Left kidney (tissue), 2 donors: ENCODE results near the gene CDK11B. TPM values are rescaled to one million over a fixed set of nuclear protein-coding genes. Genes with fewer than 3 reads are reported as not detected.
"Not testable (repeated sequence)": the region's sequence is repeated elsewhere in the genome, so short reads cannot be mapped to it uniquely, and the experiment has no call there.

ENCODE experiments used
- DNase-seq: peaks from one replicate; pipeline ENCODE4 v3.0.0-alpha.2; 2013
- polyA plus RNA-seq: library from polyadenylated mRNA; unstranded; fragments of 120-200 nt; gene quantifications from one replicate; pipeline ENCODE4 v1.2.1, GENCODE V29; 2013; ENCODE audit not compliant: insufficient read length

CDK11B gene
- polyA plus RNA-seq, 1 donor: 44.5 TPM

GRCh38 chr1:1599030-1599934 lies 59.5 kb downstream of the CDK11B start:
- DNase-seq: no peak

GRCh38 chr1:1598720-1599029 lies 60.1 kb downstream of the CDK11B start:
- DNase-seq: no peak

- no peak for DNase-seq
Measured at GRCh38 chr1:1598051-1598719, 60.6 kb downstream of the CDK11B start.

GRCh38 chr1:1597275-1597930 lies 61.4 kb downstream of the CDK11B start:
- DNase-seq: no peak

GRCh38 chr1:1596493-1597274 lies 62.1 kb downstream of the CDK11B start:
- DNase-seq: no peak

- DNase-seq: not testable (repeated sequence)
Measured at GRCh38 chr1:1595341-1595740, 63.5 kb downstream of the CDK11B start.

- no peak for DNase-seq
Measured at GRCh38 chr1:1594602-1595260, 64.1 kb downstream of the CDK11B start.

GRCh38 chr1:1593834-1594601 lies 64.8 kb downstream of the CDK11B start:
- DNase-seq: no peak

- DNase-seq: no peak
Measured at GRCh38 chr1:1591452-1591851, 67.4 kb downstream of the CDK11B start.

Other genes with a start within 250 kb of the CDK11B start
- gene ANKRD65, start 237.7 kb downstream of the CDK11B start, polyA plus RNA-seq: 8.5 TPM
- gene VWA1, start 223.3 kb downstream of the CDK11B start, polyA plus RNA-seq: 36.0 TPM
- 1.7 TPM for gene ATAD3C, start 209.3 kb downstream of the CDK11B start, polyA plus RNA-seq
- 19.5 TPM for gene ATAD3B, start 187.2 kb downstream of the CDK11B start, polyA plus RNA-seq
- gene ATAD3A, start 146.8 kb downstream of the CDK11B start, polyA plus RNA-seq: 21.5 TPM
- 3.7 TPM for gene TMEM240, start 118.4 kb downstream of the CDK11B start, polyA plus RNA-seq
- 82.2 TPM for gene SSU72, start 84.1 kb downstream of the CDK11B start, polyA plus RNA-seq
- gene FNDC10, start 58.9 kb downstream of the CDK11B start, polyA plus RNA-seq: 2.4 TPM
- 34.7 TPM for gene MIB2, start 43.5 kb downstream of the CDK11B start, polyA plus RNA-seq
- gene MMP23B, start 26.8 kb downstream of the CDK11B start, polyA plus RNA-seq: 14.9 TPM
- gene SLC35E2B, start 33.8 kb upstream of the CDK11B start, polyA plus RNA-seq: 87.3 TPM
- gene CDK11A, start 65.4 kb upstream of the CDK11B start, polyA plus RNA-seq: 33.9 TPM
- 44.3 TPM for gene NADK, start 119.5 kb upstream of the CDK11B start, polyA plus RNA-seq
- gene GNB1, start 232.1 kb upstream of the CDK11B start, polyA plus RNA-seq: 269 TPM